Ishikawa (cell line): ENCODE data around the gene CHCHD3.

Experiments
- CREB1 ChIP-seq: IDR thresholded peaks from 2 replicates; pipeline ENCODE4 v1.6.1; 2012; ENCODE audit warnings: low read depth
- EP300 ChIP-seq: IDR thresholded peaks from 2 replicates; pipeline ENCODE4 v1.6.1; 2012; ENCODE audit warnings: borderline replicate concordance
- FOXM1 ChIP-seq: IDR thresholded peaks from 2 replicates; pipeline ENCODE4 v1.6.1; 2012; ENCODE audit warnings: low read depth, borderline replicate concordance
- RAD21 ChIP-seq: IDR thresholded peaks from 2 replicates; pipeline ENCODE4 v1.6.1; 2012; ENCODE audit warnings: low read depth
- REST ChIP-seq: IDR thresholded peaks from 2 replicates; pipeline ENCODE4 v1.6.1; 2012; ENCODE audit warnings: low read depth, mild to moderate bottlenecking
- TEAD4 ChIP-seq: IDR thresholded peaks from 2 replicates; pipeline ENCODE4 v1.6.1; 2012
- YY1 ChIP-seq: IDR thresholded peaks from 2 replicates; pipeline ENCODE4 v1.6.1; 2012; ENCODE audit warnings: low read depth

- TF ChIP-seq EP300: no peak
- TF ChIP-seq FOXM1: no peak
- TF ChIP-seq YY1: no peak
- TF ChIP-seq REST: no peak
- TF ChIP-seq RAD21: no peak
- no peak for TF ChIP-seq CREB1
- TF ChIP-seq TEAD4: no peak
These were observed 317.1 kb downstream of the CHCHD3 start for GRCh38 chr7:132764762-132765161.
